D721Med (cell line): ENCODE results near the gene TEC.

Experiments used
- DNase-seq: peaks from one replicate; pipeline ENCODE4 v3.0.0; 2011; ENCODE audit warnings: low spot score; ENCODE audit not compliant: insufficient read length
- FAIRE-seq: peaks from 2 replicates; lab custom pipeline; 2011; peaks lifted over from hg19 to GRCh38; lab: Jason Lieb, UNC
- TF ChIP-seq, protein P1 (sequence below): IDR thresholded peaks from 2 replicates; pipeline ENCODE4 v1.5.1; 2012; ENCODE audit warnings: mild to moderate bottlenecking, control low read depth; ENCODE audit not compliant: insufficient read depth; ENCODE audit errors: missing control alignments

The TEC gene

DNA sequence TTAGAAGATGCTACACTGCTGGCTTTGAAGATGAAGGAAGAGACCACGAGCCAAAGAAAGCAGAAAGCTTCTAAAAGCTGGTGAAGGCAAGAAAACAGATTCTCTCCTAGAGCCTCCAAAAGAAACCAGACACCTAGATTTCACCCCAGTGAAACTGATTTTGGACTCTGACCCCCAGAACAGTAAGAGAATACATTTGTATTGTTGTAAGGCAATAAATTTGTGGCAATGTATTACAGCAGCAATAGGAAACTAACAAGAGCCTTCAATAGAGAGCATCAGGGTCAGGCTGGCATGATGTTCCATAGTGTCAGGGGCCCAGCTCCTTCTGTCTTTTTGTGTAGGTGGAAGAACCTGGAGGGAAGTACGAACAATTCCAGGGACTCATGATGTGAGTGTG lies 6.0 kb upstream of the TEC start:
- FAIRE-seq (no peak), DNase-seq (no peak)
- TF ChIP-seq, protein P1, sequence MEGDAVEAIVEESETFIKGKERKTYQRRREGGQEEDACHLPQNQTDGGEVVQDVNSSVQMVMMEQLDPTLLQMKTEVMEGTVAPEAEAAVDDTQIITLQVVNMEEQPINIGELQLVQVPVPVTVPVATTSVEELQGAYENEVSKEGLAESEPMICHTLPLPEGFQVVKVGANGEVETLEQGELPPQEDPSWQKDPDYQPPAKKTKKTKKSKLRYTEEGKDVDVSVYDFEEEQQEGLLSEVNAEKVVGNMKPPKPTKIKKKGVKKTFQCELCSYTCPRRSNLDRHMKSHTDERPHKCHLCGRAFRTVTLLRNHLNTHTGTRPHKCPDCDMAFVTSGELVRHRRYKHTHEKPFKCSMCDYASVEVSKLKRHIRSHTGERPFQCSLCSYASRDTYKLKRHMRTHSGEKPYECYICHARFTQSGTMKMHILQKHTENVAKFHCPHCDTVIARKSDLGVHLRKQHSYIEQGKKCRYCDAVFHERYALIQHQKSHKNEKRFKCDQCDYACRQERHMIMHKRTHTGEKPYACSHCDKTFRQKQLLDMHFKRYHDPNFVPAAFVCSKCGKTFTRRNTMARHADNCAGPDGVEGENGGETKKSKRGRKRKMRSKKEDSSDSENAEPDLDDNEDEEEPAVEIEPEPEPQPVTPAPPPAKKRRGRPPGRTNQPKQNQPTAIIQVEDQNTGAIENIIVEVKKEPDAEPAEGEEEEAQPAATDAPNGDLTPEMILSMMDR: no peak

DNA sequence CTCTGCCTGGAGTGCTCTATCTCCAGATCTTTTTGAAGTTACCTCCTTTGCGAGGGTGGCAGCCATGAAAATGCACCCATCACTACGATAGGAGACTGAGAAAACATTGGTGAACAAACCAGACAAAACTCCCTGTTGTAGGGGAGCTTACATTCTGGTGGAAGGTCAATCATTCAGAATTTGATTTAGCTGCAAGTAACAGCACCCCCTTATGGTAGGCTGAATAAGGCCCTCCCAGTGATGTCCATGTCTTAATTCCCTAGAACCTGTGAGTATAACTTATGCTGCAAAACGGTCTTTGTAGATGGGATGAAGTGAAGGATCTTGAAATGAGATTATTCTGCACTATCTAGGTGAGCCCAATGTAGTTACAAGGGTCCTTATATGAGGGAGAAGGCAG lies 5.6 kb upstream of the TEC start:
- DNase-seq (no peak), FAIRE-seq (no peak)
- TF ChIP-seq, protein P1: peak; percentile 24

DNA sequence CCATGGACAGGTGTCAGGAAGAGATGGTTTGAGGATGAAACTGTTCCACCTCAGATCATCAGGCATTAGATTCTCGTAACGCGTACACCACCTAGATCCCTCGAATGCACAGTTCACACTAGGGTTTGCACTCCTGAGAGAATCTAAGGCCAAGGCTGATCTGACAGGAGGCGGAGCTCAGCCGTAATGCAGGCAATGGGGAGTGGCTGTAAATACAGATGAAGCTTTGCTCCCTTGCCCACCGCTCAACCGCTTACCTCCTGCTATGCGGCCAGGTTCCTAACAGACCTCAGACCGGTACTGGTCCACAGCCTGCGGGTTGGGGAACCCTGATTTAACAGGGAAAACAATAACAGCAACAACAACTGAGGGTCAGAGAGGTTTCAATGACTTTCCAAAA lies 2.0 kb upstream of the TEC start:
- DNase-seq (no peak), FAIRE-seq (no peak)
- TF ChIP-seq, protein P1: no peak

DNA sequence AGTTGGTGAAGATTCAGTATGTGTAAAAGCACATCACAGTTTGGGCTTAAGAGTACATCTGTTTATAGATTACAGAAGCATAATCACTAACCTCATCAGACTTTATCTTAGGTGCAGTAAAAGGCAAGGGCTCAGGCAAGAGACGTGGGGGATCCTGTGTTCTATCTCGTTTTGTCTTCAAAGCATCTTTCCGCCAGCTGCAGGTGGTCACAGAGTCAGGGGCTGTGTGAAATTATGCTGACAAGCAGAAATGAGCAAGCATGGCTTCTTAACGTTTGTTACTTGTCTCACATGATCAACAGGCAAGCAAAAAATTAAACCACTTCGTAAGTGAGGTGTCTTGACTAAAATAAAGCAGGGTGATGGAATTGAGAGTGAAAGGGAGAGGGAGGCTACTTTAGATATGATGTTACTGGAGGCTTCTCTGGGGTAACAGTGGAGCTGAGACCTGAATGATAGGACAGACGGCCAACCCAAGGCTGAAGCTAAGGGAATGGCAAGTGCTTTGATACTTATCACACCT lies 1.4 kb upstream of the TEC start:
- FAIRE-seq (no peak), DNase-seq (no peak)
- TF ChIP-seq, protein P1: no peak

DNA sequence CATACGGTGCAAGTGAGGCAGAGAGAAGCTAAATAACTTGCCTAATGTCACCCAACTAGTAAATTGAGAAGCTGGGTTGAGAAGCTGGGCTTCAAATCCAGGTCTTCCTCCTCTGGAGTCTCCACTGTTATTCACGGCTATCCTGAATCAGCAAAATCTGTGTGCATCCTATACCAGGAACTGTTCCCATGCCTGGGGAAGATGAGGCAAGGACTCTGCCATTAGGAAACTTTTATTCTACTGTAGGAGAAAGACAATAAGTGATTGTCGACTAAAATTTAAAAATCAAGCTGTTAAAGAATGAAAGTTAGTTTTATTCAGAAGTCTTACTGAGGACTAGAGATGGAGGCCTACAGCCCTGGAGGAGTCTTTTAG lies 872 bp upstream of the TEC start:
- TF ChIP-seq, protein P1: no peak
- DNase-seq (no peak), FAIRE-seq (no peak)

DNA sequence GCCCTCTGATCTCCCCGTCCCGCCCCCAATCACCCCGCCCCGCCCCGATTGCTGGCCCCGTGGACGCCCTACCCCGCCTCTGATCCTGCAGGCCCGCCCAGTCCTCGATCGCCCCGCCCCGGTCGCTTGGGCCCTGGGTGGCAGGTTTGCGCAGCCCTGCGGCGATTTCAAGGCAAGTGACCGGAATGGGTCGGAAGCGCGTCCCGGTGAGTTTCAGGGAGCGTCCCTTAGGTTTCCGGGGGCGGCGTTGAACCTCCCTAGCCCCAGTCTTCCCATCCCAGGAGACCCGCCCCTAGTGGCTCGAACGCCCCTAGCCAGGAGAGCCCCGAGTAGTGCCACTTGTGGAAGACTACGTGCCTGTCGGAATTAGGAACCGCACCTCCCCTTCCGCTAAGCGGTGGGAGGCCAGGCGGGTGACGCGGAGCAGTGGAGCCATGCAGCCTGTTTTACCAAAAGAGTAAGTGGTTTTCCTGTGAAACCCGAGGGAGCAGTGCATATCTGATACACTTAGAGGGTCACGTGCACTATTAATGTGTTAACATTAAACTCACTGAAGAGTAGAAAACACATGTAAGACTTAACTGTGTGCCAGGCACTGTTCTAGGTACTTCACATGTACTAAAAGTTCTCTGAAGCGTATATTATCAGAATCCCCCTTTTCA lies 354 bp upstream of the TEC start:
- TF ChIP-seq, protein P1: no peak
- FAIRE-seq: no peak
- peak; percentile 90 for DNase-seq

DNA sequence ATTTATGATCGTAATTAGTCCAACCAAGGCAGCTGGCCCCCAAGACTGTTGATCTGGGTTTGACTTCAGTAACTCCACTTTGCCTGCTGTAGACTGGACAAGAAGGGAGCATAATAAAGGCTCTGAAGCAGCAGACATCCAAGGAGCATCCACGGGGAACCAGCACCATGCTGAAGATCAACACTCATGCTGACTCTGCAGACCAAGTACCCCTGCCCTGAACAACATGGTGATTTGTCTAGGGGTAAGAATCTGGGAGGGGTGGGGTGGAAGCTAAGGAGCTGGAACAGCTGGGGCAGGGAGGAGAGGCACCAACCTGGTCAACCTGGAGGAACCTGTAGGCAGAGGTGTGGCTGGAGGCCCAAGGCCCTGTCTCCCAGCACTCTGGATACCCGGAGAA lies 2.1 kb downstream of the TEC start:
- TF ChIP-seq, protein P1: no peak
- DNase-seq (no peak), FAIRE-seq (no peak)
